Tibial nerve (tissue), 3 donors: ENCODE measurements around the gene MAST2.

Experiments used
- POLR2A ChIP-seq, 2 donors: fragments of 450-650 bp; IDR thresholded peaks; one replicate each; pipeline ENCODE4 v1.6.1; 2017; ENCODE audit warnings: antibody characterized with exemption in 2 of 2, mild to moderate bottlenecking in 2 of 2, moderate library complexity in 2 of 2
- TF ChIP-seq, protein P1 (sequence below), 5 experiments: fragments of 200-600 bp in 3 of 5; fragments of 450-650 bp in 2 of 5; sonication (generic) in 3 of 5; IDR thresholded peaks; one replicate each; pipeline ENCODE4 v1.5.1; 2016 to 2019; ENCODE audit warnings: antibody characterized with exemption in 5 of 5, mild to moderate bottlenecking in 3 of 5, moderate library complexity in 2 of 5

DNA sequence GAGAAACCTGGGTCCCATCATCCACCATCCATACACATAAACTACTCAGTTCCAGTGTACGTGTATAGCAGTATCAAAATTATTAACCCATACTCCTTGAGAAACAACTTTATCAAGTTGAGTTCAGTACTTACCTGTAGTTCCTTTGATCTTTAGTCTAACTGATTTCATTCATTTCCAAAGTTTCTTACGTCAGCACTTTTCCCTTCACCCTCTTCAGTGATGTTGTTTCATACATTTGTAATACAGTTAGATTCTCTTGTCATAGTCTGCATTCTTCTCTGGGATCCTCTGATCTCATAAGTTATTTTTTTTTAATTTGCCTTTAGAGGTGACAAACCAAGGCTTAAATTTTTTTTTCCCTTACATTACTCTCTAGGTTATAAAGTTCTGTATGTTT, 185.8 kb downstream of the MAST2 start:
- TF ChIP-seq, protein P1, sequence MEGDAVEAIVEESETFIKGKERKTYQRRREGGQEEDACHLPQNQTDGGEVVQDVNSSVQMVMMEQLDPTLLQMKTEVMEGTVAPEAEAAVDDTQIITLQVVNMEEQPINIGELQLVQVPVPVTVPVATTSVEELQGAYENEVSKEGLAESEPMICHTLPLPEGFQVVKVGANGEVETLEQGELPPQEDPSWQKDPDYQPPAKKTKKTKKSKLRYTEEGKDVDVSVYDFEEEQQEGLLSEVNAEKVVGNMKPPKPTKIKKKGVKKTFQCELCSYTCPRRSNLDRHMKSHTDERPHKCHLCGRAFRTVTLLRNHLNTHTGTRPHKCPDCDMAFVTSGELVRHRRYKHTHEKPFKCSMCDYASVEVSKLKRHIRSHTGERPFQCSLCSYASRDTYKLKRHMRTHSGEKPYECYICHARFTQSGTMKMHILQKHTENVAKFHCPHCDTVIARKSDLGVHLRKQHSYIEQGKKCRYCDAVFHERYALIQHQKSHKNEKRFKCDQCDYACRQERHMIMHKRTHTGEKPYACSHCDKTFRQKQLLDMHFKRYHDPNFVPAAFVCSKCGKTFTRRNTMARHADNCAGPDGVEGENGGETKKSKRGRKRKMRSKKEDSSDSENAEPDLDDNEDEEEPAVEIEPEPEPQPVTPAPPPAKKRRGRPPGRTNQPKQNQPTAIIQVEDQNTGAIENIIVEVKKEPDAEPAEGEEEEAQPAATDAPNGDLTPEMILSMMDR (IDR thresholded peaks at IDR 0.05), result no peak
- no peak for TF ChIP-seq POLR2A (IDR thresholded peaks at IDR 0.05)
